ENCODE results near the gene RBM20. TPM values are rescaled to one million over a fixed set of nuclear protein-coding genes. Genes with fewer than 3 reads are reported as not detected.
"Not testable (repeated sequence)": the region's sequence is repeated elsewhere in the genome, so short reads cannot be mapped to it uniquely, and the experiment has no call there.

The RBM20 gene
- total RNA-seq, 4 donors from 2014 or later, result 0.24 to 3.5 (median 1.8) TPM

DNA sequence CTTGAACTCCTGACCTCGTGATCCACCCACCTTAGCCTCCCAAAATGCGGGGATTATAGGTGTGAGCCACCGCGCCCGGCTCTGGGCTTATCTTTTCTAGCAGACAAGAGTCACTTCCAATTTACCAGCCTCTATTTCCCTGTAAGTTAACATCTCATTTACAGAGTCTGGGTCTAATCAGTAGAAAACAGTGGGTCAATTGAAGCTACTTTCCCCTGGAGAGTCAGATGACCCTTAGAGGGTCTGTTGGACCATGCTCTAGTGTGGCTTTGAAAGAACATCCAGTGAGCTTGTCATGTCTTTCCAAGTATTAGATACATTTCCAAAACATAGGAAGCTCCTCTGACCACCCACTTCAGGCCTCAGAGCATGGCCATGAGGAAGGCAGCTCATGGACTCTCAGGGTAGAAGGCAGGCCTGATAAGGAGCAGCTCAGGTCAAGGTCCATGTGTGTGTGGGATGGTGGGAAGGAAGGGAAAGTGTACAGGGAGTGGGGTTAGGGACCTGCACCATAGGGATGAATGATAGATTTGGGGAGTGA is 27.6 kb upstream of the RBM20 start:
- DNase-seq (ENCODE audit: low spot score) (no peak), ATAC-seq (ENCODE audit: low FRiP score) (no peak)
- no peak for TF ChIP-seq CTCF (IDR thresholded peaks at IDR 0.05)

DNA sequence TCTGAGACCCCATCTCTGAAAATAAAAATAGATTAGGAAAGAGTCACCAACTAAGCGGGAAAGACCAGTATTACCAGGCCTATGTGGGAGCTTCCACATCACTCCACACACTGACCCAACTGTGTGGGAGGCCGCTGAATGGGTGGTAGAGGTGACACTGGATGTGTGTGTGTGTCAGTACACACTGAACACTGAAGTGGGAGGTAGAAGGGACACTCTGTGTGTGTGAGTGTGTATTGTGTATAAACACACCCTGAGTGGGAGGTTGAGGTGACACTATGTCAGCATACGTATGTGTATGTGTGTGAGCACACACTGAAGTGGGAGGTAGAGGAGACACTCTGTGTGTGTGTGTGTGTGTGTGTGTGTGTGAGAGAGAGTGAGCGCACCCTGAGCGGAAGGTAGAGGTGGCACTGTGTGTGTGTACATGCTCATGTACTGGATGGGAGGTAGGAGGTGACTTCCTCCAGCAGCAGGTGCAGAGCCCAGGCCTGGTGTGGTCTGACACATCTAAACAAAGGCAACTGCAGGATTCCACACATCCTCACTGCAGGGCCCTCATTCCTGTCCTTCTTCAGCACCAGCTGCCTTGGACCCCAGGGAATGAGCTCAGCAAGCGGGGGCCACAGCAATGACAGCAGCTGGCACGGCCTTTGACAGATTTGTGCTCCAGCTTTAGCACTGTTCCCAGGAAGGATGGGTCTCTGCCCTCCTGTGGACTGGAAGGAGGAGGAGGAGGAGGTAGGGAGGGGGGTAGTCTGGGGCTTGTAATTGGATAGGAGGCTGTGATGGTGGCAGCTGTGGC is 26.5 kb upstream of the RBM20 start:
- no peak for DNase-seq (ENCODE audit: low spot score)
- no peak for ATAC-seq (ENCODE audit: low FRiP score)

DNA sequence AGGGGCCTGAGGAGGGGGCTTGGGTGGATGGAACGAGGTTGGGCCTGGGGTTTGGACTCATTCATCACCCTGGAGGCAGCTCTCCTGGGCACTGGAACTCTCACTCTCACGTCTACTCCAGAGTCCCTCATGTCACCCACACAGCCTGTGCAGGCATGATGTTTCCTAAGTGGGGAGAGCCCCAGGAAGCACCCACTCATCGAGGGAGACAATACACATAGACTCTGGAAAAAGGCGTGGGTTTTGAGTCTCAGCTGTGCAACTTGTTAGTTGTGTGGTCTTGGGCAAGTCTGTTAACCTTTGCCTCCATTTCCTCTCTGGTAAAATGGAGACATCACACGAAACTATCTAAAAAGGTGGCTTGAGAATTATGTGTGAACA is 25.9 kb upstream of the RBM20 start:
- no peak for DNase-seq (ENCODE audit: low spot score)
- ATAC-seq (ENCODE audit: low FRiP score), result no peak
- TF ChIP-seq CTCF (IDR thresholded peaks at IDR 0.05), result no peak

More for the DNA sequence above, 26.5 kb upstream of the RBM20 start:
- no peak for TF ChIP-seq CTCF (IDR thresholded peaks at IDR 0.05)

GRCh38 chr10:110619514-110620397 is 24.4 kb upstream of the RBM20 start:
- ATAC-seq (ENCODE audit: low FRiP score) (no peak), DNase-seq (ENCODE audit: low spot score) (no peak)
- no peak for TF ChIP-seq CTCF (IDR thresholded peaks at IDR 0.05)

DNA sequence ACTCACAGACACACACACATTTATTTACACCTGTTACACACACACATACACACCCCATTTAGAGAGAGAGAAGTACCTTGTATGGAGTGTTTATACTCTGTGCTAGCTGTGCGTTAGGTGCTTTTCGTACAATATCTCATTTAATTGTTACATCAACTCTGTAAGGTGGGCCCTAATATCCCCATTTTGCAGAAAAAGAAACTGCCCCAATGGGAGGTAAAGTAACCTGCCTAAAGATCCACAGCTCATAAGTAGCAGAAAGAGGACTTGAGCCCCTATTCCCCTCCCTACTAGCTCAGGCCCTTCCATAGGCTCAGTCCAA is 23.8 kb upstream of the RBM20 start:
- ATAC-seq (ENCODE audit: low FRiP score) (no peak), DNase-seq (ENCODE audit: low spot score) (no peak)
- no peak for TF ChIP-seq CTCF (IDR thresholded peaks at IDR 0.05)

- DNase-seq (ENCODE audit: low spot score); ATAC-seq (ENCODE audit: low FRiP score): not testable (repeated sequence)
Measured at GRCh38 chr10:110623316-110623715, 20.8 kb upstream of the RBM20 start.

- DNase-seq (ENCODE audit: low spot score), result no peak
- no peak for ATAC-seq (ENCODE audit: low FRiP score)
- no peak for TF ChIP-seq CTCF (IDR thresholded peaks at IDR 0.05)
Measured at GRCh38 chr10:110625356-110625894, 18.7 kb upstream of the RBM20 start.
